CD14-positive monocyte (primary cell): Measurements from ENCODE around the gene INPP5B. TPM values are rescaled to one million over a fixed set of nuclear protein-coding genes. Genes with fewer than 3 reads are reported as not detected.

ENCODE experiments used
- DNase-seq, 3 donors: peaks; one replicate each; pipeline ENCODE4 v3.0.0-alpha.2; 2011 to 2022
- H2AFZ ChIP-seq: 2 replicates; pipeline ENCODE4 v1.6.0; 2012; ENCODE audit warnings: mild to moderate bottlenecking, low read depth, low read length, inconsistent platforms; ENCODE audit not compliant: insufficient read depth, poor library complexity, severe bottlenecking
- H3K27ac ChIP-seq, 2 donors: 1 replicate in 1 of 2; 2 replicates in 1 of 2; pipeline ENCODE4 v1.5.1; 2012 to 2013; ENCODE audit warnings: low read length in 2 of 2, control low read depth in 1 of 2, inconsistent platforms in 1 of 2, low read depth in 1 of 2, mild to moderate bottlenecking in 1 of 2
- H3K27me3 ChIP-seq, 2 donors: one replicate each; pipeline versions ENCODE4 v1.6.0 to v1.6.1; 2011 to 2013; ENCODE audit warnings: low read length in 2 of 2; ENCODE audit not compliant: control insufficient read depth in 2 of 2, insufficient read depth in 2 of 2
- H3K36me3 ChIP-seq, 2 donors: replicated peaks in 1 of 2; 1 replicate in 1 of 2; 2 replicates in 1 of 2; pipeline versions ENCODE4 v1.5.1 to v1.6.1; 2012 to 2013; ENCODE audit warnings: low read length in 2 of 2, control low read depth in 1 of 2, inconsistent platforms in 1 of 2, mild to moderate bottlenecking in 1 of 2; ENCODE audit not compliant: insufficient read depth in 2 of 2, control insufficient read depth in 1 of 2
- H3K4me1 ChIP-seq, 2 donors: 1 replicate in 1 of 2; 2 replicates in 1 of 2; pipeline versions ENCODE4 v1.5.1 to v1.6.1; 2012 to 2013; ENCODE audit warnings: low read length in 2 of 2, control low read depth in 1 of 2, inconsistent platforms in 1 of 2, mild to moderate bottlenecking in 1 of 2, moderate library complexity in 1 of 2; ENCODE audit not compliant: insufficient read depth in 2 of 2, control insufficient read depth in 1 of 2
- H3K4me2 ChIP-seq: replicated peaks from 2 replicates; pipeline ENCODE3; 2012; ENCODE audit warnings: low read length, moderate library complexity, mild to moderate bottlenecking; ENCODE audit not compliant: poor library complexity, severe bottlenecking; ENCODE audit errors: extremely low read depth
- H3K4me3 ChIP-seq, 3 experiments: fragments of 200-600 bp in 1 of 3; sonication (generic) in 1 of 3; replicated peaks in 1 of 3; 1 replicate in 2 of 3; 2 replicates in 1 of 3; pipeline ENCODE4 v1.5.1; 2011 to 2013; ENCODE audit warnings: low read length in 3 of 3, mild to moderate bottlenecking in 3 of 3, control low read depth in 2 of 3, low read depth in 2 of 3, inconsistent platforms in 1 of 3, moderate library complexity in 1 of 3
- H3K79me2 ChIP-seq: 2 replicates; pipeline ENCODE4 v1.6.0; 2012; ENCODE audit warnings: mild to moderate bottlenecking, control low read depth, inconsistent platforms, low read length, moderate library complexity; ENCODE audit not compliant: insufficient read depth
- H3K9ac ChIP-seq: 2 replicates; pipeline ENCODE4 v1.6.0; 2017; ENCODE audit warnings: low read length, mild to moderate bottlenecking; ENCODE audit not compliant: insufficient read depth, poor library complexity, severe bottlenecking
- H3K9me3 ChIP-seq, 2 donors: replicated peaks in 1 of 2; 1 replicate in 1 of 2; 2 replicates in 1 of 2; pipeline versions ENCODE4 v1.5.1 to v1.6.1; 2012 to 2013; ENCODE audit warnings: low read length in 2 of 2, control low read depth in 1 of 2; ENCODE audit not compliant: control insufficient read depth in 1 of 2, insufficient read depth in 1 of 2
- H4K20me1 ChIP-seq: 2 replicates; pipeline ENCODE4 v1.6.0; 2012; ENCODE audit warnings: mild to moderate bottlenecking, low read length, control low read depth, moderate library complexity; ENCODE audit not compliant: insufficient read depth
- H3K27ac Mint-ChIP-seq, 7 donors: one replicate each; pipeline ENCODE4 v1.8.0; 2020; ENCODE audit warnings: mild to moderate bottlenecking in 7 of 7, mixed read lengths in 7 of 7, moderate library complexity in 6 of 7, inconsistent platforms in 2 of 7
- H3K27me3 Mint-ChIP-seq, 3 donors: one replicate each; pipeline ENCODE4 v1.8.0; 2021 to 2022; ENCODE audit warnings: low read depth in 3 of 3, mild to moderate bottlenecking in 3 of 3, mixed read lengths in 3 of 3, moderate library complexity in 3 of 3, inconsistent platforms in 1 of 3
- H3K36me3 Mint-ChIP-seq, 2 donors: one replicate each; pipeline ENCODE4 v1.8.0; 2020; ENCODE audit warnings: mixed read lengths in 2 of 2, inconsistent platforms in 1 of 2, mild to moderate bottlenecking in 1 of 2
- H3K4me1 Mint-ChIP-seq: one replicate; pipeline ENCODE4 v1.8.0; 2020; ENCODE audit warnings: mild to moderate bottlenecking, mixed read lengths
- H3K4me3 Mint-ChIP-seq, 2 donors: one replicate each; pipeline ENCODE4 v1.8.0; 2020; ENCODE audit warnings: mild to moderate bottlenecking in 2 of 2, mixed read lengths in 2 of 2, moderate library complexity in 1 of 2
- H3K9me3 Mint-ChIP-seq, 7 donors: one replicate each; pipeline ENCODE4 v1.8.0; 2020 to 2022; ENCODE audit warnings: mixed read lengths in 7 of 7, mild to moderate bottlenecking in 6 of 7, moderate library complexity in 6 of 7, inconsistent platforms in 2 of 7
- WGBS: methylation state at CpG from one replicate; pipeline ENCODE4 v1.1.5; 2013; ENCODE audit warnings: missing lambda C conversion rate; ENCODE audit not compliant: insufficient coverage; 5-methylcytosine and 5-hydroxymethylcytosine counted together
- intact Hi-C, 2 donors: fragments of 100-400 bp; cut with micrococcal nuclease; formaldehyde crosslinking; loops; one replicate each; pipeline versions ENCODE4 v1.15.0 to v1.15.1; 2023
- polyA plus RNA-seq, 3 donors: library from polyadenylated mRNA; depleted of rRNA in 1 of 3; unstranded in 2 of 3; stranded (reverse) in 1 of 3; fragments of 300-500 nt in 2 of 3; fragments of >200 nt in 1 of 3; fragmentation: Illumina TruSeq in 2 of 3; gene quantifications; 1 replicate in 2 of 3; 2 replicates in 1 of 3; pipeline ENCODE4 v1.2.3, GENCODE V29; 2012 to 2021
- TF ChIP-seq, protein P1 (sequence below): fragments of 200-600 bp; IDR thresholded peaks from one replicate; pipeline ENCODE4 v1.8.0; 2022; ENCODE audit warnings: antibody characterized with exemption, mild to moderate bottlenecking

Gene INPP5B
- polyA plus RNA-seq, 3 donors, result 3.0 to 13.1 (median 5.8) TPM

GRCh38 chr1:37926038-37926924 lies 20.6 kb downstream of the INPP5B start:
- no peak overlapping the region for H3K4me3 Mint-ChIP-seq
- H3K4me1 Mint-ChIP-seq, result peaks cover 46% of the 10 kb centered on the region
- H3K27me3 ChIP-seq, result no peaks in the 10 kb centered on the region
- H2AFZ ChIP-seq, result no peak overlapping the region
- peaks cover 32 to 35% of the 10 kb centered on the region in 2 donors for H3K4me1 ChIP-seq
- peak overlapping the region in 5 of 7 donors; percentile 46 to 89 (median 61) for H3K27ac Mint-ChIP-seq
- peaks cover 81% of the 10 kb centered on the region for H3K79me2 ChIP-seq
- no peak overlapping the region for H3K9ac ChIP-seq
- no peak overlapping the region for H3K4me3 ChIP-seq
- intact Hi-C loops, result no loop called here
- TF ChIP-seq, protein P1, sequence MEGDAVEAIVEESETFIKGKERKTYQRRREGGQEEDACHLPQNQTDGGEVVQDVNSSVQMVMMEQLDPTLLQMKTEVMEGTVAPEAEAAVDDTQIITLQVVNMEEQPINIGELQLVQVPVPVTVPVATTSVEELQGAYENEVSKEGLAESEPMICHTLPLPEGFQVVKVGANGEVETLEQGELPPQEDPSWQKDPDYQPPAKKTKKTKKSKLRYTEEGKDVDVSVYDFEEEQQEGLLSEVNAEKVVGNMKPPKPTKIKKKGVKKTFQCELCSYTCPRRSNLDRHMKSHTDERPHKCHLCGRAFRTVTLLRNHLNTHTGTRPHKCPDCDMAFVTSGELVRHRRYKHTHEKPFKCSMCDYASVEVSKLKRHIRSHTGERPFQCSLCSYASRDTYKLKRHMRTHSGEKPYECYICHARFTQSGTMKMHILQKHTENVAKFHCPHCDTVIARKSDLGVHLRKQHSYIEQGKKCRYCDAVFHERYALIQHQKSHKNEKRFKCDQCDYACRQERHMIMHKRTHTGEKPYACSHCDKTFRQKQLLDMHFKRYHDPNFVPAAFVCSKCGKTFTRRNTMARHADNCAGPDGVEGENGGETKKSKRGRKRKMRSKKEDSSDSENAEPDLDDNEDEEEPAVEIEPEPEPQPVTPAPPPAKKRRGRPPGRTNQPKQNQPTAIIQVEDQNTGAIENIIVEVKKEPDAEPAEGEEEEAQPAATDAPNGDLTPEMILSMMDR, result no peak
- H3K36me3 Mint-ChIP-seq, result peaks cover 9 to 17% of the 10 kb centered on the region in 2 donors
- WGBS, result 56% methylated on average over 10 of the region's 13 CpGs
- peak overlapping the region in 1 of 2 donors; percentile 29 for H3K27ac ChIP-seq
- no peaks in the 10 kb centered on the region for H3K9me3 ChIP-seq
- H3K4me2 ChIP-seq, result no peak overlapping the region
- DNase-seq, result no peak
- no peaks in the 10 kb centered on the region for H3K9me3 Mint-ChIP-seq
- peaks cover 15% of the 10 kb centered on the region for H4K20me1 ChIP-seq
- no peaks in the 10 kb centered on the region for H3K27me3 Mint-ChIP-seq
- peaks cover 0 to under 1% of the 10 kb centered on the region in 2 donors for H3K36me3 ChIP-seq

- Mint-ChIP-seq H3K36me3 (peaks cover 9 to 22% of the 10 kb centered on the region in 2 donors), H3K27ac (peak overlapping the region in 4 of 7 donors; percentile 6 to 58 (median 19)), H3K9me3 (no peaks in the 10 kb centered on the region), H3K4me3 (no peak overlapping the region), H3K27me3 (no peaks in the 10 kb centered on the region), H3K4me1 (peaks cover 36% of the 10 kb centered on the region)
- intact Hi-C loops, result no loop called here
- no CpG with 5 or more reads among the region's 4 CpGs for WGBS
- TF ChIP-seq, protein P1, result no peak
- Histone ChIP-seq H4K20me1 (peaks cover 12% of the 10 kb centered on the region), H3K4me3 (no peak overlapping the region), H2AFZ (no peak overlapping the region), H3K4me2 (no peak overlapping the region), H3K27me3 (no peaks in the 10 kb centered on the region), H3K9me3 (no peaks in the 10 kb centered on the region), H3K79me2 (peaks cover 81% of the 10 kb centered on the region), H3K9ac (no peak overlapping the region), H3K36me3 (peaks cover 0 to 9% of the 10 kb centered on the region in 2 donors), H3K27ac (peak overlapping the region in 1 of 2 donors; percentile 29), H3K4me1 (peaks cover 22 to 26% of the 10 kb centered on the region in 2 donors)
- DNase-seq, result no peak
Observed at GRCh38 chr1:37925316-37925715, 21.5 kb downstream of the INPP5B start.
